NCI-H1417 (cell line): ENCODE measurements around the gene CPEB2.

ENCODE experiments used
- DNase-seq, 3 experiments: peaks; one replicate each; lab custom pipeline; 2025; lab: John Stamatoyannopoulos, UW

Gene CPEB2

DNA sequence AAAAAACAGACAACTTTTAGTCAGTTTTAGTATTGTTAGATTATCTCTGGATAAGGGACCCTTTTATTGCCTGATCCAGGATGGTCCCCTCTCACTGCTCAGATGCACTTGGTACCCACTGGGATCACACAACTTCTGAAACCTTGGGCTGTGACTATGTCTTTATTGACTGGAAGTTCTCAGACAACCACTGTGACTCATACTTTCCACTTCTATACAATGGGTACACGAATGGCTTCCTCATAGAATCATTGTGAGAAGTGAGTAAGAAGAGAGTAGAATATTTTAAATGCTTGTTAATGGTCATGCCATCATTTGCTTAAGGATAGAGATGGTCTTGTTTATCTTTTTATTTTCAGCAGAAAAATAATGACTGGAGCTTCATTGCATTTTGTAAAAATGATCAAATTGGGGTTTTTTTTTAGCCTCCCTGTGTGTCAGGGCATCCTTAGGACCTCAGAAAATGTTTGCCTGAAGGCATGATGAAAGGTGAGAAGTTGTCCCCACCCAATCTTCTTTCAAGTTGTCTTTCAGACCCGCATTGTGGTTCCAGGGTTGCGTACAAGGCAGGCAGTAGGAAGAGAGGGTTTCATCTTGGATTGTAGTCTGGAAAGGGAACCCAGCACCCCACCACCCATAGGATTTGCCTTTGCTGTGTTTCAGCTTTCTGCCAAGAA, 115.1 kb downstream of the CPEB2 start:
- DNase-seq: no peak

GRCh38 chr4:15118292-15118691, 116.0 kb downstream of the CPEB2 start:
- no peak for DNase-seq
